Activated T-cell treated with anti-CD3 and anti-CD28 coated beads, Interleukin-2, amount 50 U/mL, for 72 hours (primary cell): ENCODE results near the gene NRIP2. TPM values are rescaled to one million over a fixed set of nuclear protein-coding genes. Genes with fewer than 3 reads are reported as not detected.

Experiments used
- ATAC-seq, 2 donors: fragments of 150-1000 bp; cut with Tn5 transposase; replicated peaks in 1 of 2; 2 replicates each; pipeline ENCODE4 v1.10.0; 2021; ENCODE audit warnings: moderate library complexity in 2 of 2, mild to moderate bottlenecking in 1 of 2
- DNase-seq, 2 donors: peaks; one replicate each; pipeline ENCODE4 v3.0.0; 2021 to 2022; ENCODE audit warnings: mixed read lengths in 1 of 2
- H3K27ac Mint-ChIP-seq: one replicate; pipeline ENCODE4 v1.8.0; 2022; ENCODE audit warnings: mild to moderate bottlenecking, moderate library complexity, mixed read lengths
- H3K27me3 Mint-ChIP-seq: one replicate; pipeline ENCODE4 v1.8.0; 2022; ENCODE audit warnings: low read depth, mixed read lengths
- H3K36me3 Mint-ChIP-seq, 2 donors: one replicate each; pipeline ENCODE4 v1.8.0; 2022; ENCODE audit warnings: mixed read lengths in 2 of 2, mild to moderate bottlenecking in 1 of 2; ENCODE audit not compliant: insufficient read depth in 2 of 2
- H3K4me1 Mint-ChIP-seq: one replicate; pipeline ENCODE4 v1.8.0; 2022; ENCODE audit warnings: low read depth, mixed read lengths
- H3K4me3 Mint-ChIP-seq, 2 donors: one replicate each; pipeline ENCODE4 v1.8.0; 2022; ENCODE audit warnings: mild to moderate bottlenecking in 2 of 2, mixed read lengths in 2 of 2, moderate library complexity in 2 of 2
- H3K9me3 Mint-ChIP-seq, 2 donors: one replicate each; pipeline ENCODE4 v1.8.0; 2022; ENCODE audit warnings: mixed read lengths in 2 of 2
- total RNA-seq, 2 donors: library from RNA; stranded (reverse); gene quantifications; one replicate each; pipeline ENCODE4 v1.2.3, GENCODE V29; 2022

Gene NRIP2
- total RNA-seq, 2 donors from 2014 or later, result not detected

DNA sequence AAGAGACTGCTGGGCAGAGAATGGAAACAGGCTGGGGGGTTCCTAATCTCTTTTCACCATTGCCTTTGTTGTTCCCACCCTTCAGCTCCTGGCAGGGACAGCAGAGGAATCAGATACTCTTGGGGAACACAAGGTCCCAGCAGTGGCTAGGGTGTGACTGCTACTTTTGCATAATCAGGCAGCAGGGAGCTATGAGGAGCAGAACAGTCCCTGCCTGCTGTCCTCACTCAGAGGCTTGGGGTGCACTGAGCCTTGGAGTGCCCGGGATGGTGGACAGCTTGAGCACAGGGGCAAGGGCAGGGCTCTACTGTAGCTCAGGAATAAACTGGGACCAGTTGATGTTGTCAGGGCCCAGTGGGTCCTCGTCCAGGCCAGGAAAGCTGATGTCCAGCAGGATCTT is 23.5 kb upstream of the NRIP2 start:
- no peak overlapping the region for H3K27ac Mint-ChIP-seq

DNA sequence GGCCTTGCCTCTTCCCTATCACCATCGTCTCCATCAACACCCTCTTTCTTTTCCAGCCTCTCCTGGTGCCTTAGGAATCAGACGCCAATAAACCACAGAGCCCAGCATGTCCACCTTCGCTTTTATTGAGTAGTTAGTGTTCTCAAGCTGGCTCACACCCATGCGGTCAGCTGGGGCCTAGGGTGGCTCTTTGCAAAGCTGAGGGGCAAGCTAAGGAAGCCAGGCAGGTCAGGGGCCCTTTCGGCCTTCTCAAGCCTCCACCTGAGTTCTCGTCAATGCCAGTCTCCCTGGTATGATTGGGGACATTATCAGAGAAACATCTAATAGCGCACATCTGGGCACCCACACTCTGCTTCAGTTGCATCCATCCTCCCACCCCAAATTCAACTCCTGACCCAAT is 22.7 kb upstream of the NRIP2 start:
- DNase-seq (no peak), ATAC-seq (no peak)
- Mint-ChIP-seq H3K9me3 (no peaks in the 10 kb centered on the region), H3K4me1 (no peaks in the 10 kb centered on the region), H3K27ac (no peak overlapping the region), H3K4me3 (no peak overlapping the region), H3K36me3 (peaks cover 3 to 15% of the 10 kb centered on the region in 2 donors), H3K27me3 (no peaks in the 10 kb centered on the region)

More for the DNA sequence above, 23.5 kb upstream of the NRIP2 start:
- no peak for ATAC-seq
- Mint-ChIP-seq H3K4me3 (no peak overlapping the region), H3K4me1 (no peaks in the 10 kb centered on the region), H3K9me3 (no peaks in the 10 kb centered on the region), H3K36me3 (peaks cover 3 to 18% of the 10 kb centered on the region in 2 donors), H3K27me3 (no peaks in the 10 kb centered on the region)
- no peak for DNase-seq

DNA sequence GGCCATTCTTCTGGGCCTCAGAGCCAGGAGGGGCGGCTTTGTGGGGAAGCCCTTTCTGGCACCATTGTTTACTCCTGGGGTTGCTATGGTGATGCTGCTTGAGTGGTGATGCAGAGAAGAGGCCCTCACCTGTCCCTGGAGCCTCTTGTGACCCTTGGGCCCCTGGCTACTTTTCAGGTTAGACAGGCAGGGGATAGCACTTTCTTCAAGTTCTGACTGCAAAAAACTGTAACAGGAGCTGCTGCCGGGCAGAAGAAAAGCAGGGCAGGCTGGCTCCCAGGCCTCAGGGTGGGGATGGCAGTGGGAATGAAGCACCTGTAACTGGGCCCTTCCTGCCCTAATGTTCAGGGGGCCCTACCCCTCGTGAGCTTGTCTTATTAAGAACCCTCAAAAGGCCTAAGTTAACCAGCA is 22.2 kb upstream of the NRIP2 start, which contains the start of gene TEX52:
Gene TEX52 (minus strand): TSS at position 19 of the 411 bp plus-strand sequence. CDS start 13 bp downstream, at position 6.
- no peak for ATAC-seq

DNA sequence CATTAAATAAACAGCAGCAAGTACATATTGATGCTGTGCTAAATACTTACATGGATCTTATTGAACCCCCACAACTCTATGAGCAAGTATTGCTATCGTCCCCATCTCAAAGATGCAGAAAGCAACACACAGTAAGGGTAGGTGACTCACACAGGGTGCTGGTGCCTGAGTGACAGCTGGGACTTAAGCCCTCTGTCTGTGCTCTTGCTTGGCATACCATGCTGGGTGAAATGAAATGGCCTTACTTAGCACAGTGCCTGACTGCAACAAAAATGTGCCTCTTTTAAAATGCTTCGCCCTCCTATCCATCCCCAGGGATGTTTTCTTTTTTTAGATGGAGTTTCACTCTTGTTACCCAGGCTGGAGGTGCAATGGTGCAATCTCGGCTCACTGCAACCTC is 21.2 kb upstream of the NRIP2 start:
- no peaks in the 10 kb centered on the region for H3K27me3 Mint-ChIP-seq
- no peak for ATAC-seq
- H3K27ac Mint-ChIP-seq, result peak overlapping the region; percentile 33
- H3K9me3 Mint-ChIP-seq, result no peaks in the 10 kb centered on the region
- no peaks in the 10 kb centered on the region for H3K4me1 Mint-ChIP-seq
- no peak for DNase-seq
- no peak overlapping the region for H3K4me3 Mint-ChIP-seq
- peaks cover 3 to 15% of the 10 kb centered on the region in 2 donors for H3K36me3 Mint-ChIP-seq

More for the DNA sequence above, 22.2 kb upstream of the NRIP2 start, which contains the start of gene TEX52:
- Mint-ChIP-seq H3K9me3 (no peaks in the 10 kb centered on the region), H3K4me1 (no peaks in the 10 kb centered on the region), H3K27ac (peak within 1 kb of the TSS; percentile 33), H3K27me3 (no peaks in the 10 kb centered on the region), H3K4me3 (no peak within 1 kb of the TSS), H3K36me3 (peaks cover 3 to 15% of the 10 kb centered on the region in 2 donors)
- DNase-seq, result no peak

DNA sequence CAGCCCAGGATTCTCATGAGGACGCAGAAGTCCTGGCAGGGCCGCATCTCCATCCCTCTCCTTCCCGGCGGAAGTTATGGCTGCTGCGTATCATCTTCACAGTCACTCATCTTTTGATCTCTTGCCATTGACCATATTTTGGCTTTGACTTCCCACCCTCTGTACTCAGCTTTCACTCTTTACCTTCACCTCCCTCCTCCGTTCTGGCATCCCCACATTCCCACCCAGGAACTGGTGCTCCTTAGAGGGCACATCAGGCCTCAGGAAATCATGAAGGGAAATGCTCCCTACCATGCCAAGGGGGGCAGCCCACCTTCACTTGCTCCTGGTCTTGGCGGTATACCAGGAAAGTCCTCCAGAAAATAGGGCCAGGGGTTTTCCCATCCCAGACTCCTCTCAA is 20.7 kb upstream of the NRIP2 start:
- ATAC-seq (no peak), DNase-seq (no peak)
- Mint-ChIP-seq H3K27me3 (no peaks in the 10 kb centered on the region), H3K9me3 (no peaks in the 10 kb centered on the region), H3K27ac (no peak overlapping the region), H3K4me1 (no peaks in the 10 kb centered on the region), H3K36me3 (peaks cover 3 to 15% of the 10 kb centered on the region in 2 donors), H3K4me3 (no peak overlapping the region)

DNA sequence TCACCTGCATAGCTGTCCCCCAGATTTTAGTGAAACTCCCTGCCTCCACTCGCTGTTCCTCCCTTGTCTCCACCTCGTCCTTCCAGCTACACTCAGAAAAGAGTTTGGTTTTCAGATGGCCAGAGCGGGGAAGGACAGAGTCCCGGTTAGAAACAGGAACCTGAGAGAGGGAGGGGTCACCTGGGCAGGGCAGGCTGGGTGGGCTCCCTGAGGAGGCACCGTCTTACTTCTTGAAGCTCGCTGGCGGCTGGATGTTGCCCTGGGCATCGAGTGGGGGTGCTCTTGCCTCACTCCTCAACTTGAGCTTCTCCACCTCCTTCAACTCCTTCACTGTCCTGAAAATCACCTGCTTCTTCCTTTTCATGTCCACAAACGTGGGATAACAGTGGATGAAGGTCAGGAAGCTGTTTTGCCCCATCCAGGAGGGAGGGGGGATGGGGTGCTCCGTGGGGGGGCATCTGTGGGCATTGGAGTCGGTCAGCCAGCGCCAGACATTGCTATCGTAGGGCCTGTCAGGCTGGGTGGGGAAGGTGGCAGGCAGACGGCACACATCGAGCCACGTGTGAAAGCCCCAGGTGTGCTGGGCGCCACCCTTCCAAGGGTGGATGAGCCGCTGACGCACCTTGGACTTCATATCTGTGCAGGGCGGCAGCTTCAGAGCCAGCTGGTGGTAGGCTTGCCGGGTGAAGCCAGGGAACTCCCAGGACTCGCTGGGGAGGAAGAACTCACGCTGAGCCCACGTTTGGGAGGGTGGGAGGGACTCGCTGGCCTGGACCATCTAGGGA is 20.0 kb upstream of the NRIP2 start:
- Mint-ChIP-seq H3K4me3 (no peak overlapping the region), H3K27ac (no peak overlapping the region), H3K9me3 (no peaks in the 10 kb centered on the region), H3K27me3 (no peaks in the 10 kb centered on the region), H3K36me3 (peaks cover 3 to 11% of the 10 kb centered on the region in 2 donors), H3K4me1 (no peaks in the 10 kb centered on the region)
- ATAC-seq (no peak), DNase-seq (no peak)

DNA sequence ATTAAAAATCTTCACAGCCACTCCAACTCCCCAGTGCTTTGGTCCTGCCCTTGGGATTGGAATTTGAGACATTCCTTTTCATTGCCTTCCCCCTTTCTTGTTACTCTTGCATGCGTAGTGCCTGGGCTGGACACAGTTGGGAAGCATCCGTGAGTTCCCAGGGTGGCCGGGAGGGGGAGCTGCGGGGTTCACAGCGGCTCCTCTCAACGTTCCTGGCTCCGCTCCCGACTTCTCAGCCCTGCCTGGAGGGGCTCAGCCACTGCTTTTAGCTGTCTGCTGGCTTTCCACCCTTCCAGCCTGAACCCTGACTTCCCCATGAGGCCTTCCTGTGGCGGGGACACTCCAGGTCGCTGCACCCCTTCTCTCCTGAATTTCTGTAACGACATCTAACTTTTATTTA is 18.8 kb upstream of the NRIP2 start:
- Mint-ChIP-seq H3K4me3 (no peak overlapping the region), H3K36me3 (peaks cover 1 to 5% of the 10 kb centered on the region in 2 donors), H3K27me3 (no peaks in the 10 kb centered on the region), H3K9me3 (no peaks in the 10 kb centered on the region), H3K4me1 (no peaks in the 10 kb centered on the region), H3K27ac (peak overlapping the region; percentile 13)
- ATAC-seq (peak; percentile 55 to 69), DNase-seq (peak; percentile 53 to 68)

DNA sequence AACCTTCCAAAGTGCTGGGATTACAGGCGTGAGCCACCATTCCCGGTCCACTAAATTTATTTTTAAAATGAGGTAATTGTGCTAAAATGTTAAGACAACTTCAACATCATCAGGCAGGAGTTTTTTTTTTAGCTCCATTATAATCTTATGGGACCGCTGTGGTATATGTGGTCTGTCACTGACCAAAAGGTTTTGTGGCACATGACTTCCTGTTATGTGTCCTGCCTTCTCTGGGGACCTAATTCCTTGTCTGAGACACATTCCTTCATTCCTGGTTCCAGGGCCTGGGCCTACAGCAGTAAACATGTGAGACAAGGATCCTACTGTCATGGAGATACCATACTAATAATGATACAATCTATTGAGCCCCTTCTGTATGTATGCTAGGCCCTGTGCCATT is 17.1 kb upstream of the NRIP2 start:
- Mint-ChIP-seq H3K4me1 (no peaks in the 10 kb centered on the region), H3K27me3 (no peaks in the 10 kb centered on the region), H3K36me3 (peaks cover 2 to 3% of the 10 kb centered on the region in 2 donors), H3K27ac (no peak overlapping the region), H3K4me3 (no peak overlapping the region), H3K9me3 (no peaks in the 10 kb centered on the region)
- DNase-seq (no peak), ATAC-seq (no peak)

DNA sequence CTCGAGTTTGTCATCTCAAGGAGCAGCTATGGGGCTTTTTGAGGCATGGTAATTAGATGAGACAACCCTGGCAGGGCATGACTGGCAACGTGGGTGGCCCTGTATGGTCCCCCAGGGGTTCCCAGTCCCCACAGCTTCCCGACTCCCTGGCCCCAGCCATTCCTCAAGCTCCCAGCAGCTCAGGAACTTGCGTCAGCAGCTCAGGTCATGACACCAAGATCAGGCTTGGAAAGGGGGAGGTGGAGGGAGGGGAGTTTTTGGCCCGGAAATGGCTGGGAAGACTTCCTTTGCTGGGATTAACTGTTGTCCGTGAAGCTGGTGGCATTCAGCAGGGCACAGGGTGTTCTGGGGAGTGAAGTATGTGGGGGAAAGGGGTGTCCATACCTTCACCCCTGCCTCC is 10.4 kb upstream of the NRIP2 start:
- Mint-ChIP-seq H3K27me3 (no peaks in the 10 kb centered on the region), H3K4me3 (no peak overlapping the region)

DNA sequence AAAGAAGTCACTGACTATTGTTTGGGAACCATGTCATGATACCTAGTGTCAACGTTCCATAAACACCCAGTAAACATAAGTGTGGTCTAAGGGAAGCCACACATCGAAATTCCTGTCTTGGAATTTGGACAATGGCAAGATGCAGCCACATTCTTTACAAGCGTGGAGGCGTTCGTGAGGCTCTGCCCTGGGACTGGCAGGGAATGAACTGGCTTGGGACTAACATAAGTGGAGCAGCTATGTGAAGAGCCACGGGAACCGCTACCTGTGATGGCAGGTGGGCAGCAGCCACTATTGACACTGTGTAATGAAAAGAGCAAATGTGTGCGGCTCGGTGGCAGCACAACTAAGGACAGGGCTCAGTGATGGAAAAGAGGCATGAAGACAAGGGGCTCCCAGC is 10.0 kb upstream of the NRIP2 start:
- Mint-ChIP-seq H3K36me3 (peaks cover 2 to 7% of the 10 kb centered on the region in 2 donors), H3K9me3 (no peaks in the 10 kb centered on the region), H3K27me3 (no peaks in the 10 kb centered on the region), H3K4me1 (no peaks in the 10 kb centered on the region), H3K27ac (no peak overlapping the region), H3K4me3 (no peak overlapping the region)
- DNase-seq (no peak), ATAC-seq (no peak)

More for the DNA sequence above, 10.4 kb upstream of the NRIP2 start:
- no peak overlapping the region for H3K27ac Mint-ChIP-seq
- peaks cover 2 to 5% of the 10 kb centered on the region in 2 donors for H3K36me3 Mint-ChIP-seq
- ATAC-seq (no peak), DNase-seq (no peak)
- no peaks in the 10 kb centered on the region for H3K9me3 Mint-ChIP-seq
- no peaks in the 10 kb centered on the region for H3K4me1 Mint-ChIP-seq

DNA sequence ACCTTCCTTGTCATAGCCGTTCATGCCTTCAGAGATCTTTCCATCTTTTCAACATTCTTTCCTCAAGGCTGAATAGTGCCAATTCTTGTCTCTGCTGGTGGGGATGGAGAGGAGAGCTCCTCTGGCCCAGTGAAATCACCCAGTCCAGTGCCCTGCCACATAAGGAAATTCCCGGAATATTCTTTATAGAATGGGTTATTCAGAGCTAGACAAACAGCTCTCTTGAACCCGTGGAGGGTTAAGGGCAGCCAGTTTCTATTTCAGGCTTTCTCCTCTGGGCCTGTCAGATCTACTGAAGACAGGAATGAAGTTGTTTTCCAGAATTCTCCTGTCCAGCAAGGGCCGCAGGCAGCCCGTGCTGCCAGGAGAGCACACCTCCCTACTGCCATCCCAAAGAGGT is 8.1 kb upstream of the NRIP2 start:
- no peak for DNase-seq
- Mint-ChIP-seq H3K27me3 (no peaks in the 10 kb centered on the region), H3K36me3 (peaks cover 2 to 8% of the 10 kb centered on the region in 2 donors), H3K4me3 (no peak overlapping the region), H3K27ac (no peak overlapping the region), H3K4me1 (no peaks in the 10 kb centered on the region), H3K9me3 (no peaks in the 10 kb centered on the region)
- ATAC-seq, result no peak

DNA sequence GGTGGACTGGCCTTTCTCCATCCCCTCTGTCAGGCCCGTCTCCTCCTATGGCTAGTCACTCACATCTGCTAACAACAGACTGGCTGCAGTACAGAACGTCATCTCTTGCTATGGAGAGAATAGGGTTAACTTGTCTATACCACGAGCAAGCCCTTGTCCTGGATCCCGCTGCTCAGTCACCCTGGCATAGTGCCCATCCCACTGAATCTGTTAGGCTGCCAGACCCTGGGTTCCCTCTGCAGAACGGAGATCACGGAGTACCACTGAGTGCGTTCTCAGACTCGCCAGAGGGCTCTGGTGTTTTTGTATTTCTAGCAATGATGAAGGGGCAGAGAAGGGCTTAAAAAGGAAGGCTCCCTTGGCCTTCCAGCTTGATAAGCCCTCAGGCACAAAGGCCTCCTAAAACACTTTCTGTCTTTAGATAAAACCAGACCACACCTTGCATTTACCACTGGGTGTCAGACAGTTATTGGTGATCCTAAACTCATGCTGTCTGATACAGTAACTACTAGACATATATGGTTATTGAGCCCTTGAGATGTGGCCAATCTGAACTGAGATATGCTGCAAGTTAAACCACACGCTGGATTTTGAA is 6.3 kb upstream of the NRIP2 start:
- DNase-seq (no peak), ATAC-seq (no peak)
- H3K4me1 Mint-ChIP-seq, result no peaks in the 10 kb centered on the region
- H3K27me3 Mint-ChIP-seq, result no peaks in the 10 kb centered on the region
- no peaks in the 10 kb centered on the region for H3K9me3 Mint-ChIP-seq
- peaks cover 2 to 6% of the 10 kb centered on the region in 2 donors for H3K36me3 Mint-ChIP-seq
- no peak overlapping the region for H3K27ac Mint-ChIP-seq
- no peak overlapping the region for H3K4me3 Mint-ChIP-seq

DNA sequence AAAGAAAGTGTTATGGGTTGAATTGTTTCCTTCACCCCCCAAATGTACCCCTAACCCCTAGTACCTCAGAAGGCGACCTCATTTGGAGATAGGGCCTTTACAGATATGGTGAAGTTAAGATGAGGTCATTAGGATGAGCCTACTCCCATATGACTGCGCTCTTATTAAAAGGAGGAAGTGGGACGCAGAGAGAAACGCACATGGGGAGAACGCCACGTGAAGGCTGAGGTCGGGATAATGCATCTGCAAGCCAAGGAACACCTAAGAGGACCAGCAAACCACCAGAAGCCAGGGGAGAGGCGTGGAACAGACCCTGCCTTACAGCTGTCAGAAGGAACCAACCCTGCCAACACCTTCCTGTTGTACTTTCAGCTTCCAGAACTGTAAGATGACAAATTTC is 1.7 kb upstream of the NRIP2 start:
- peaks cover 2 to 4% of the 10 kb centered on the region in 2 donors for H3K36me3 Mint-ChIP-seq

More for the DNA sequence above, 1.7 kb upstream of the NRIP2 start:
- H3K27me3 Mint-ChIP-seq, result no peaks in the 10 kb centered on the region
- H3K9me3 Mint-ChIP-seq, result no peaks in the 10 kb centered on the region
- H3K4me1 Mint-ChIP-seq, result no peaks in the 10 kb centered on the region
- no peak overlapping the region for H3K27ac Mint-ChIP-seq
- DNase-seq, result no peak
- H3K4me3 Mint-ChIP-seq, result no peak overlapping the region
- no peak for ATAC-seq
